Thyroid gland (tissue), 4 donors: ENCODE measurements around the gene C8G.

Experiments used
- POLR2A ChIP-seq, 2 donors: fragments of 450-650 bp; IDR thresholded peaks; one replicate each; pipeline ENCODE4 v1.6.1; 2017; ENCODE audit warnings: antibody characterized with exemption in 2 of 2, mild to moderate bottlenecking in 2 of 2, moderate library complexity in 1 of 2
- TF ChIP-seq, protein P1 (sequence below), 6 experiments: fragments of 200-600 bp in 3 of 6; fragments of 450-650 bp in 3 of 6; sonication (generic) in 3 of 6; IDR thresholded peaks; one replicate each; pipeline ENCODE4 v1.5.1; 2016 to 2019; ENCODE audit warnings: antibody characterized with exemption in 6 of 6, mild to moderate bottlenecking in 2 of 6, inconsistent platforms in 1 of 6, moderate library complexity in 1 of 6

DNA sequence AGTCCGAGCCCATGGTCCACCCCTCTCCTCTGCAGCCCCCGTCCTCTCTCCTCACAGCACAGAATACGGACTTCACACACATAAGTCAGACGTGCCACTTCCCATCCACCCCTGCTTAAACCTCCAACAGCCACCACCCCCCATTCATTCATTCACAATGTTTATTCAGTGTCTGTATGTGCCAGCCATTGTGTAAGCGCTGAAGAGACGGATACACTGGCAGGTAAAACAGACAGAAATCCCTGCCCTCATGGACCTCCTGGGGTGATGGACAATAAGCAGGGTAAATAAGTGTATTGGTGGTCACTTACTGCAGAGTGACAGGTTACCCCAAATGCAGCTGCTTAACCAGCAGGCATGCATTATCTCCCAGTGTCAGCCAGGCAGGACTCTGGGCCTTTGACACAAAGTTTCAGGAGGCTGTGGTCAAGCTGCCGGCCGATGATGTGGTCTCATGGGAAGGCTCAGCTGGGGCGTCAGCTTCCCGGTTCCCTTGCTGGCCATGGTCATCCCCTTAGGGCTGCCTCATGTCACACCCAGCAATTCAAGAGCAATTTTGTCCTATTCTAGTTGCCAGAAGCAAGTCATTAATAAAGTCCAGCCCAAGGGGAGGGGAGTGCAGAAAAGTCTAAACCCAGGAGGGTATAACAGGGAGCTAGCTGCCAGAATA, 45.3 kb downstream of the C8G start:
- TF ChIP-seq, protein P1, sequence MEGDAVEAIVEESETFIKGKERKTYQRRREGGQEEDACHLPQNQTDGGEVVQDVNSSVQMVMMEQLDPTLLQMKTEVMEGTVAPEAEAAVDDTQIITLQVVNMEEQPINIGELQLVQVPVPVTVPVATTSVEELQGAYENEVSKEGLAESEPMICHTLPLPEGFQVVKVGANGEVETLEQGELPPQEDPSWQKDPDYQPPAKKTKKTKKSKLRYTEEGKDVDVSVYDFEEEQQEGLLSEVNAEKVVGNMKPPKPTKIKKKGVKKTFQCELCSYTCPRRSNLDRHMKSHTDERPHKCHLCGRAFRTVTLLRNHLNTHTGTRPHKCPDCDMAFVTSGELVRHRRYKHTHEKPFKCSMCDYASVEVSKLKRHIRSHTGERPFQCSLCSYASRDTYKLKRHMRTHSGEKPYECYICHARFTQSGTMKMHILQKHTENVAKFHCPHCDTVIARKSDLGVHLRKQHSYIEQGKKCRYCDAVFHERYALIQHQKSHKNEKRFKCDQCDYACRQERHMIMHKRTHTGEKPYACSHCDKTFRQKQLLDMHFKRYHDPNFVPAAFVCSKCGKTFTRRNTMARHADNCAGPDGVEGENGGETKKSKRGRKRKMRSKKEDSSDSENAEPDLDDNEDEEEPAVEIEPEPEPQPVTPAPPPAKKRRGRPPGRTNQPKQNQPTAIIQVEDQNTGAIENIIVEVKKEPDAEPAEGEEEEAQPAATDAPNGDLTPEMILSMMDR (IDR thresholded peaks at IDR 0.05) = no peak
- no peak for TF ChIP-seq POLR2A (IDR thresholded peaks at IDR 0.05)
